GM23338 (cell line): Measurements from ENCODE around the gene THNSL1. TPM values are rescaled to one million over a fixed set of nuclear protein-coding genes. Genes with fewer than 3 reads are reported as not detected.
A peak's percentile ranks its signal among the peaks of the same experiment; 100 is the strongest.

Source experiments
- ATAC-seq: fragments of 200-7000 bp; cut with Tn5 transposase; 3 replicates; pipeline ENCODE4 v1.9.1; 2020
- DNase-seq: peaks from one replicate; pipeline ENCODE4 v3.0.0-alpha.2; 2015; ENCODE audit warnings: low spot score
- H2AFZ ChIP-seq: fragments of 200-600 bp; sonication (generic); 2 replicates; pipeline ENCODE4 v1.8.0; 2016; ENCODE audit warnings: antibody characterized with exemption, mild to moderate bottlenecking, moderate library complexity
- H3F3A ChIP-seq: fragments of 200-600 bp; sonication (generic); replicated peaks from 2 replicates; pipeline ENCODE4 v1.8.0; 2017; ENCODE audit warnings: antibody characterized with exemption, mixed run types, low read depth
- H3K27ac ChIP-seq: fragments of 200-600 bp; sonication (generic); 2 replicates; pipeline ENCODE4 v1.6.1; 2016; ENCODE audit warnings: low read depth
- H3K27me3 ChIP-seq: fragments of 200-600 bp; sonication (generic); 2 replicates; pipeline ENCODE4 v1.8.0; 2016; ENCODE audit warnings: mild to moderate bottlenecking, mixed run types, moderate library complexity; ENCODE audit not compliant: insufficient read depth
- H3K36me3 ChIP-seq: fragments of 200-600 bp; sonication (generic); 2 replicates; pipeline ENCODE4 v1.8.0; 2016; ENCODE audit warnings: mild to moderate bottlenecking; ENCODE audit not compliant: insufficient read depth
- H3K4me1 ChIP-seq: fragments of 200-600 bp; sonication (generic); 2 replicates; pipeline ENCODE4 v1.8.0; 2016; ENCODE audit warnings: mild to moderate bottlenecking, moderate library complexity; ENCODE audit not compliant: insufficient read depth
- H3K4me2 ChIP-seq: fragments of 200-600 bp; sonication (generic); 2 replicates; pipeline ENCODE4 v1.7.1; 2017; ENCODE audit warnings: mixed run types
- H3K4me3 ChIP-seq: fragments of 200-600 bp; sonication (generic); 2 replicates; pipeline ENCODE4 v1.6.1; 2016; ENCODE audit warnings: mixed run types
- H3K79me2 ChIP-seq: fragments of 200-600 bp; sonication (generic); replicated peaks from 2 replicates; pipeline ENCODE4 v1.8.0; 2017; ENCODE audit warnings: mild to moderate bottlenecking; ENCODE audit not compliant: insufficient read depth
- H3K9me2 ChIP-seq: fragments of 200-600 bp; sonication (generic); 2 replicates; pipeline ENCODE4 v1.8.0; 2017; ENCODE audit not compliant: insufficient read depth
- H4K20me1 ChIP-seq: fragments of 200-600 bp; sonication (generic); replicated peaks from 2 replicates; pipeline ENCODE4 v1.8.0; 2017; ENCODE audit warnings: mild to moderate bottlenecking; ENCODE audit not compliant: insufficient read depth
- H3K27ac Mint-ChIP-seq: 2 replicates; pipeline ENCODE4 v1.8.0; 2020; ENCODE audit warnings: inconsistent platforms, mild to moderate bottlenecking, moderate library complexity, mixed read lengths
- H3K27me3 Mint-ChIP-seq: 3 replicates; pipeline ENCODE4 v1.8.0; 2022; ENCODE audit warnings: low read depth, mild to moderate bottlenecking, moderate library complexity, mixed read lengths, inconsistent platforms; ENCODE audit not compliant: insufficient read depth, poor library complexity
- H3K36me3 Mint-ChIP-seq: 3 replicates; pipeline ENCODE4 v1.8.0; 2021; ENCODE audit warnings: low read depth, mild to moderate bottlenecking, inconsistent platforms, moderate library complexity, mixed read lengths
- H3K4me1 Mint-ChIP-seq: 3 replicates; pipeline ENCODE4 v1.8.0; 2020; ENCODE audit warnings: mild to moderate bottlenecking, inconsistent platforms, mixed read lengths
- H3K4me3 Mint-ChIP-seq: 3 replicates; pipeline ENCODE4 v1.8.0; 2021; ENCODE audit warnings: moderate library complexity, mild to moderate bottlenecking, inconsistent platforms, mixed read lengths
- H3K9me3 Mint-ChIP-seq: 3 replicates; pipeline ENCODE4 v1.8.0; 2020; ENCODE audit warnings: moderate library complexity, mild to moderate bottlenecking, inconsistent platforms, mixed read lengths
- CREB1 ChIP-seq: fragments of 250-450 bp; sonication (Bioruptor Pico); IDR thresholded peaks from 2 replicates; pipeline ENCODE4 v1.5.0; 2020; ENCODE audit warnings: low read depth, mild to moderate bottlenecking, moderate library complexity
- EZH2 ChIP-seq: fragments of 200-600 bp; sonication (generic); IDR thresholded peaks from one replicate; pipeline ENCODE4 v1.8.0; 2017; ENCODE audit warnings: antibody characterized with exemption, mild to moderate bottlenecking, low read depth; ENCODE audit not compliant: unreplicated experiment
- EZH2phosphoT487 ChIP-seq: fragments of 200-600 bp; sonication (generic); IDR thresholded peaks from one replicate; pipeline ENCODE4 v1.8.1; 2018; ENCODE audit warnings: antibody characterized with exemption; ENCODE audit not compliant: unreplicated experiment
- JUNB ChIP-seq: IDR thresholded peaks from one replicate; pipeline ENCODE4 v1.6.1; 2016; ENCODE audit warnings: antibody characterized with exemption; ENCODE audit not compliant: unreplicated experiment
- NANOG ChIP-seq: IDR thresholded peaks from 2 replicates; pipeline ENCODE4 v1.6.1; 2016; ENCODE audit warnings: antibody characterized with exemption, borderline replicate concordance
- POLR2AphosphoS5 ChIP-seq: IDR thresholded peaks from 2 replicates; pipeline ENCODE4 v1.6.1; 2016; ENCODE audit warnings: antibody characterized with exemption, low read depth
- STAT1 ChIP-seq: IDR thresholded peaks from one replicate; pipeline ENCODE4 v1.6.1; 2016; ENCODE audit warnings: antibody characterized with exemption; ENCODE audit not compliant: unreplicated experiment
- ZNF114 ChIP-seq: fragments of 250-450 bp; sonication (Bioruptor Pico); IDR thresholded peaks from 2 replicates; pipeline ENCODE4 v1.5.0; 2020; ENCODE audit warnings: mild to moderate bottlenecking, moderate library complexity
- ZNF331 ChIP-seq: fragments of 250-450 bp; sonication (Bioruptor Pico); IDR thresholded peaks from 2 replicates; pipeline ENCODE4 v1.5.0; 2020; ENCODE audit warnings: low read depth, mild to moderate bottlenecking, moderate library complexity
- polyA plus RNA-seq: library from polyadenylated mRNA; unstranded; fragments of >200 nt; fragmentation: Nextera tagmentation; extraction: Ambion mirVana; gene quantifications from 2 replicates; pipeline ENCODE4 v1.2.1, GENCODE V29; 2016
- total RNA-seq: library from RNA; depleted of rRNA; stranded (reverse); fragments of >200 nt; shearing (Covaris generic); gene quantifications from 2 replicates; pipeline ENCODE4 v1.2.3, GENCODE V29; 2014
- TF ChIP-seq, protein P1 (sequence below): IDR thresholded peaks from one replicate; pipeline ENCODE4 v1.6.1; 2018; ENCODE audit warnings: antibody characterized with exemption; ENCODE audit not compliant: unreplicated experiment
- TF ChIP-seq, protein P2 (sequence below): IDR thresholded peaks from 2 replicates; pipeline ENCODE4 v1.6.1; 2016; ENCODE audit warnings: antibody characterized with exemption
- TF ChIP-seq, protein P3 (sequence below), 2 experiments: fragments of 200-600 bp in 1 of 2; sonication (generic) in 1 of 2; conservative IDR thresholded peaks; 2 replicates each; pipeline versions ENCODE4 v1.5.1 to v1.6.1; 2016 to 2017; ENCODE audit warnings: antibody characterized with exemption in 2 of 2, low read depth in 2 of 2, mild to moderate bottlenecking in 2 of 2, moderate library complexity in 1 of 2

THNSL1 gene
- total and polyA plus RNA-seq, 2 experiments from 2014 or later, result 2.6 to 5.8 TPM

DNA sequence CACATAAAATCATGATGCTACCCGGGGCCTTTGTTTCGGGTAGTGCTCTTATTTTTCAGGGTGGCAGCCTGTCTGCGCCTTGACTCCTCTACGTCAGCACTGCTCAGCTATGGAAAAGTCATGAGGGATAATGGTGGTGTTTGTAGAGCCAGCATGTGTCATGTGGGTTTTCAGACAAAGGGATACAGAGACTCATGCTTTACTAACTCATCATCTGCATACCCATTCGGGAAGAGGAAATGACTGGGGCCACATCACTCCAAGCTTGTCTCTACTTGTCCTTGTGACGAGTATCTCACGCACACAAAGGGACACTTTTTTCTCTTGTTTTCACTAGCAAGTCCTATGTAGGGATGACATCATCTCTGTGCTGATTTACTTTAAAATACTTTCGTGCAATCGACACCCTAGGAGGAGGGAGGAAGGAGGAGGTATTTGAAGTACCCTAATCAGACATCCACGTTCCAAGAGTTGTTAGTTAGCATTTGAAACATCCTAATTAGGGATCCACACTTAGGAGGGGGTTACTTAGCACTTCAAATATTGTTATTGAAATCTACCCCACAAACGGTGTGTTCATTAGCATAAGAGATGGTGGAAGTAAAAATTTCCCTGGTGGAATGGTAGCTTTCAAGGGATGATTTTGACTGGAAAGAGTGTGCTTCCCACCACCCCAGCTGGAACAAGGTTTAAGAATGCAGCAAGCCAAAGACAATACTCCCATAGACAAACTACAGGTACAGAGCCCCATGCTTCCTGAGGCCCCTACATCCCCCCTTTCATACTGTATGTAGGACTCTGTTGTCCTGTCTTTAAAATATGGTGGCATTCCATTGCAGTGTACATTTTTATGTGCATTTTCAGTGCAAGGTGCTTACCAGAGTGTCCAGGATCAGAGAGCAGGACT, 52.0 kb downstream of the THNSL1 start:
- Histone ChIP-seq H3K4me1 (peaks cover 3% of the 10 kb centered on the region; the same call in 1 of the 2 replicates), H3K79me2 (no peaks in the 10 kb centered on the region), H4K20me1 (0 out of 2 replicates have a peak, but pooled peaks cover 7% of the 10 kb centered on the region), H3K27me3 (peaks cover 81% of the 10 kb centered on the region), H3K4me3 (no peak overlapping the region), H3K4me2 (peak overlapping the region; percentile 10; the same call in 1 of the 2 replicates), H3F3A (no peaks in the 10 kb centered on the region), H3K9me2 (no peaks in the 10 kb centered on the region), H3K36me3 (no peaks in the 10 kb centered on the region), H3K27ac (no peak overlapping the region), H2AFZ (no peak overlapping the region)
- Mint-ChIP-seq H3K27ac (no peak overlapping the region), H3K27me3 (peaks cover 45% of the 10 kb centered on the region), H3K4me3 (peak overlapping the region; percentile 32), H3K4me1 (peaks cover 12% of the 10 kb centered on the region), H3K9me3 (no peaks in the 10 kb centered on the region), H3K36me3 (no peaks in the 10 kb centered on the region)
- TF ChIP-seq EZH2phosphoT487 (no peak), ZNF331 (CRISPR knock-in tag) (no peak), STAT1 (no peak), JUNB (no peak), NANOG (peak; percentile 68; the same call in 1 of the 2 replicates), CREB1 (CRISPR knock-in tag) (no peak; the same call in 1 of the 2 replicates), POLR2AphosphoS5 (peak; percentile 61)
- ATAC-seq (peak; percentile 86), DNase-seq (peak; percentile 76)

DNA sequence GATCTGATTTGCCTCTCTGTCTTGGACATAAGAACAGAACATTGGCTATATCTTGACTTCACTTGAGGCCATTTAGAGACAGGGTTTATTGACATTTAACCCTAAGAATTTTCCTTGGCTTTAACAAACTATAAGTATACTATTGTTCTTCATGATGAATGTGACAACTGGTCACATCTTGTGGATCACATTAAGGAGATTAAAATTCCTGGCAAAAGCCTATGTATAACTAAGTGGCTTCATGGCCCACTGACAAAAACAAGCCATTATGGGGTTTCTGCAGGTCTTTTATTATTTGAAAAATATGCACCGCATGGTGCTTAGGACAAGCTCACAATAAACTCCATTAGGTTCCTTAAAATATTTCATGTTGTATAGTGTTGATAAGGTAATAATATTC, 54.8 kb downstream of the THNSL1 start:
- Histone ChIP-seq H3K4me3 (no peak overlapping the region), H3K4me1 (peaks cover 3% of the 10 kb centered on the region; the same call in 1 of the 2 replicates), H3K4me2 (no peak overlapping the region), H2AFZ (no peak overlapping the region), H4K20me1 (0 out of 2 replicates have a peak, but pooled peaks cover 7% of the 10 kb centered on the region), H3K9me2 (no peaks in the 10 kb centered on the region), H3K27ac (no peak overlapping the region), H3K27me3 (peaks cover 77% of the 10 kb centered on the region), H3K79me2 (no peaks in the 10 kb centered on the region), H3F3A (no peaks in the 10 kb centered on the region), H3K36me3 (no peaks in the 10 kb centered on the region)
- H3K9me3 Mint-ChIP-seq, result no peaks in the 10 kb centered on the region
- no peak overlapping the region for H3K4me3 Mint-ChIP-seq
- H3K27ac Mint-ChIP-seq, result no peak overlapping the region
- peaks cover 12% of the 10 kb centered on the region for H3K4me1 Mint-ChIP-seq
- peaks cover 39% of the 10 kb centered on the region for H3K27me3 Mint-ChIP-seq
- ATAC-seq (no peak), DNase-seq (no peak)
- no peaks in the 10 kb centered on the region for H3K36me3 Mint-ChIP-seq
- TF ChIP-seq CREB1 (CRISPR knock-in tag), result no peak
- TF ChIP-seq, protein P1, sequence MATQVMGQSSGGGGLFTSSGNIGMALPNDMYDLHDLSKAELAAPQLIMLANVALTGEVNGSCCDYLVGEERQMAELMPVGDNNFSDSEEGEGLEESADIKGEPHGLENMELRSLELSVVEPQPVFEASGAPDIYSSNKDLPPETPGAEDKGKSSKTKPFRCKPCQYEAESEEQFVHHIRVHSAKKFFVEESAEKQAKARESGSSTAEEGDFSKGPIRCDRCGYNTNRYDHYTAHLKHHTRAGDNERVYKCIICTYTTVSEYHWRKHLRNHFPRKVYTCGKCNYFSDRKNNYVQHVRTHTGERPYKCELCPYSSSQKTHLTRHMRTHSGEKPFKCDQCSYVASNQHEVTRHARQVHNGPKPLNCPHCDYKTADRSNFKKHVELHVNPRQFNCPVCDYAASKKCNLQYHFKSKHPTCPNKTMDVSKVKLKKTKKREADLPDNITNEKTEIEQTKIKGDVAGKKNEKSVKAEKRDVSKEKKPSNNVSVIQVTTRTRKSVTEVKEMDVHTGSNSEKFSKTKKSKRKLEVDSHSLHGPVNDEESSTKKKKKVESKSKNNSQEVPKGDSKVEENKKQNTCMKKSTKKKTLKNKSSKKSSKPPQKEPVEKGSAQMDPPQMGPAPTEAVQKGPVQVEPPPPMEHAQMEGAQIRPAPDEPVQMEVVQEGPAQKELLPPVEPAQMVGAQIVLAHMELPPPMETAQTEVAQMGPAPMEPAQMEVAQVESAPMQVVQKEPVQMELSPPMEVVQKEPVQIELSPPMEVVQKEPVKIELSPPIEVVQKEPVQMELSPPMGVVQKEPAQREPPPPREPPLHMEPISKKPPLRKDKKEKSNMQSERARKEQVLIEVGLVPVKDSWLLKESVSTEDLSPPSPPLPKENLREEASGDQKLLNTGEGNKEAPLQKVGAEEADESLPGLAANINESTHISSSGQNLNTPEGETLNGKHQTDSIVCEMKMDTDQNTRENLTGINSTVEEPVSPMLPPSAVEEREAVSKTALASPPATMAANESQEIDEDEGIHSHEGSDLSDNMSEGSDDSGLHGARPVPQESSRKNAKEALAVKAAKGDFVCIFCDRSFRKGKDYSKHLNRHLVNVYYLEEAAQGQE, result no peak
- TF ChIP-seq EZH2phosphoT487, result no peak
- no peak for TF ChIP-seq ZNF114
- TF ChIP-seq, protein P2, sequence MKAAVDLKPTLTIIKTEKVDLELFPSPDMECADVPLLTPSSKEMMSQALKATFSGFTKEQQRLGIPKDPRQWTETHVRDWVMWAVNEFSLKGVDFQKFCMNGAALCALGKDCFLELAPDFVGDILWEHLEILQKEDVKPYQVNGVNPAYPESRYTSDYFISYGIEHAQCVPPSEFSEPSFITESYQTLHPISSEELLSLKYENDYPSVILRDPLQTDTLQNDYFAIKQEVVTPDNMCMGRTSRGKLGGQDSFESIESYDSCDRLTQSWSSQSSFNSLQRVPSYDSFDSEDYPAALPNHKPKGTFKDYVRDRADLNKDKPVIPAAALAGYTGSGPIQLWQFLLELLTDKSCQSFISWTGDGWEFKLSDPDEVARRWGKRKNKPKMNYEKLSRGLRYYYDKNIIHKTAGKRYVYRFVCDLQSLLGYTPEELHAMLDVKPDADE, result no peak
- TF ChIP-seq ZNF331 (CRISPR knock-in tag), result no peak
- TF ChIP-seq, protein P3, sequence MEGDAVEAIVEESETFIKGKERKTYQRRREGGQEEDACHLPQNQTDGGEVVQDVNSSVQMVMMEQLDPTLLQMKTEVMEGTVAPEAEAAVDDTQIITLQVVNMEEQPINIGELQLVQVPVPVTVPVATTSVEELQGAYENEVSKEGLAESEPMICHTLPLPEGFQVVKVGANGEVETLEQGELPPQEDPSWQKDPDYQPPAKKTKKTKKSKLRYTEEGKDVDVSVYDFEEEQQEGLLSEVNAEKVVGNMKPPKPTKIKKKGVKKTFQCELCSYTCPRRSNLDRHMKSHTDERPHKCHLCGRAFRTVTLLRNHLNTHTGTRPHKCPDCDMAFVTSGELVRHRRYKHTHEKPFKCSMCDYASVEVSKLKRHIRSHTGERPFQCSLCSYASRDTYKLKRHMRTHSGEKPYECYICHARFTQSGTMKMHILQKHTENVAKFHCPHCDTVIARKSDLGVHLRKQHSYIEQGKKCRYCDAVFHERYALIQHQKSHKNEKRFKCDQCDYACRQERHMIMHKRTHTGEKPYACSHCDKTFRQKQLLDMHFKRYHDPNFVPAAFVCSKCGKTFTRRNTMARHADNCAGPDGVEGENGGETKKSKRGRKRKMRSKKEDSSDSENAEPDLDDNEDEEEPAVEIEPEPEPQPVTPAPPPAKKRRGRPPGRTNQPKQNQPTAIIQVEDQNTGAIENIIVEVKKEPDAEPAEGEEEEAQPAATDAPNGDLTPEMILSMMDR (conservative IDR thresholded peaks at IDR 0.05; ENCODE audit: low read depth in 2 of 2), result no peak
- TF ChIP-seq EZH2, result no peak
